Testis (tissue), 2 donors: ENCODE data around the gene CSTF3.

Source experiments
- CTCF ChIP-seq, 3 experiments: fragments of 450-650 bp in 2 of 3; fragments of 200-600 bp in 1 of 3; sonication (generic) in 1 of 3; IDR thresholded peaks; one replicate each; pipeline ENCODE4 v1.5.1; 2016 to 2019; ENCODE audit warnings: antibody characterized with exemption in 3 of 3, mild to moderate bottlenecking in 2 of 3, moderate library complexity in 1 of 3
- POLR2A ChIP-seq: fragments of 450-650 bp; IDR thresholded peaks from one replicate; pipeline ENCODE4 v1.6.1; 2017; ENCODE audit warnings: antibody characterized with exemption, mild to moderate bottlenecking, moderate library complexity

- TF ChIP-seq POLR2A (no peak), CTCF (IDR thresholded peaks at IDR 0.05) (no peak)
These were observed 21.1 kb upstream of the CSTF3 start for GRCh38 chr11:33182246-33182878.
